Measurements from ENCODE around the gene GPX6. TPM values are rescaled to one million over a fixed set of nuclear protein-coding genes. Genes with fewer than 3 reads are reported as not detected.
"Not testable (repeated sequence)": the region's sequence is repeated elsewhere in the genome, so short reads cannot be mapped to it uniquely, and the experiment has no call there.

GPX6 gene
- total RNA-seq, 1 donor from 2014 or later = not detected

GRCh38 chr6:28522594-28523240 lies 7.1 kb upstream of the GPX6 start:
- Mint-ChIP-seq H3K4me1 (ENCODE audit: unreplicated experiment) (peaks cover 6% of the 10 kb centered on the region), H3K9me3 (no peaks in the 10 kb centered on the region), H3K36me3 (no peaks in the 10 kb centered on the region), H3K27me3 (peaks cover 26% of the 10 kb centered on the region), H3K4me3 (no peak overlapping the region), H3K27ac (no peak overlapping the region)
- DNase-seq (ENCODE audit: extremely low spot score, unreplicated experiment) = no peak
- TF ChIP-seq CTCF (conservative IDR thresholded peaks at IDR 0.05) = no peak

- H3K27me3 Mint-ChIP-seq = peaks cover 20% of the 10 kb centered on the region
- no peak for TF ChIP-seq CTCF (conservative IDR thresholded peaks at IDR 0.05)
- H3K9me3 Mint-ChIP-seq = no peaks in the 10 kb centered on the region
- H3K27ac Mint-ChIP-seq = no peak overlapping the region
- H3K4me1 Mint-ChIP-seq (ENCODE audit: unreplicated experiment) = no peaks in the 10 kb centered on the region
- no peak for DNase-seq (ENCODE audit: extremely low spot score, unreplicated experiment)
- no peaks in the 10 kb centered on the region for H3K36me3 Mint-ChIP-seq
- H3K4me3 Mint-ChIP-seq = no peak overlapping the region
These were observed 2.4 kb upstream of the GPX6 start for GRCh38 chr6:28517964-28518363.

DNA sequence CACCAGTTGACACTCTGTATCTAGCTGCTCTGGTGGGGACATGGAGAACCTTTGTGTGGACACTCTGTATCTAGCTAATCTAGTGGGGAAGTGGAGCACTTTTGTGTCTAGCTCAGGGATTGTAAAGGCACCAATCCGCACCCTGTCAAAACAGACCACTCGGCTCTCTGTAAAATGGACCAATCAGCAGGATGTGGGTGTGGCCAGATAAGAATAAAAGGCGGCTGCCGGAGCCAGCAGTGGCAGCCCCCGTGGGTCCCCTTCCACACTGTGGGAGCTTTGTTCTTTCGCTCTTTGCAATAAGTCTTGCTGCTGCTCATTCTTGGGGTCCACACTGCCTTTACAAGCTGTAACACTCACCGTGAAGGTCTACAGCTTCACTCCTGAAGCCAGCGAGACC lies 3.2 kb downstream of the GPX6 start:
- not testable (repeated sequence) for H3K9me3 Mint-ChIP-seq; H3K27ac Mint-ChIP-seq; H3K4me1 Mint-ChIP-seq (ENCODE audit: unreplicated experiment); H3K4me3 Mint-ChIP-seq; DNase-seq (ENCODE audit: extremely low spot score, unreplicated experiment); H3K27me3 Mint-ChIP-seq; H3K36me3 Mint-ChIP-seq

DNA sequence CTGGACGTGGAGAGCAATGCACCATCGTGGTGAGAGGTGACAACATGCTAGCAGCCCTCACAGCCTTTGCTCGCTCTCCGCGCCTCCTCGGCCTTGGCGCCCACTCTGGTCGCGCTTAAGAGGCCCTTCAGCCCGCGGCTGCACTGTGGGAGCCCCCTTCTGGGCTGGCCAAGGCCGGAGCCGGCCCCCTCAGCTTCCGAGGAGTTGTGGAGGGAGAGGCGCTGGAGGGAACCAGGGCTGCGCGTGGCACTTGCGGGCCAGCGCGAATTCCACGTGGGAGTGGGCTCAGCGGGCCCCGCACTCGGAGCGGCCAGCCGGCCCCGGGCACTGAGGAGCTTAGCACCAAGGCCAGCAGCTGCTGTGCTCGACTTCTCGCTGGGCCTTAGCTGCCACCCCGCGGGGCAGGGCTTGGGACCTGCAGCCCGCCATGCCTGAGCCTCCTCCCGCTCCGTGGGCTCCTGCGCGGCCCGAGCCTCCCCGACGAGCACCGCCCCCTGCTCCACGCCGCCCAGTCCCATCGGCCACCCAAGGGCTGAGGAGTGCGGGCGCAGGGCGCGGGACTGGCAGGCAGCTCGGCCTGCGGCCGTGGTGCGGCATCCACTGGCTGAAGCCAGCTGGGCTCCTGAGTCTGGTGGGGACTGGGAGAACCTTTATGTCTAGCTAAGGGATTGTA lies 3.8 kb downstream of the GPX6 start:
- H3K27me3 Mint-ChIP-seq = peaks cover 11% of the 10 kb centered on the region
- H3K27ac Mint-ChIP-seq = no peak overlapping the region

DNA sequence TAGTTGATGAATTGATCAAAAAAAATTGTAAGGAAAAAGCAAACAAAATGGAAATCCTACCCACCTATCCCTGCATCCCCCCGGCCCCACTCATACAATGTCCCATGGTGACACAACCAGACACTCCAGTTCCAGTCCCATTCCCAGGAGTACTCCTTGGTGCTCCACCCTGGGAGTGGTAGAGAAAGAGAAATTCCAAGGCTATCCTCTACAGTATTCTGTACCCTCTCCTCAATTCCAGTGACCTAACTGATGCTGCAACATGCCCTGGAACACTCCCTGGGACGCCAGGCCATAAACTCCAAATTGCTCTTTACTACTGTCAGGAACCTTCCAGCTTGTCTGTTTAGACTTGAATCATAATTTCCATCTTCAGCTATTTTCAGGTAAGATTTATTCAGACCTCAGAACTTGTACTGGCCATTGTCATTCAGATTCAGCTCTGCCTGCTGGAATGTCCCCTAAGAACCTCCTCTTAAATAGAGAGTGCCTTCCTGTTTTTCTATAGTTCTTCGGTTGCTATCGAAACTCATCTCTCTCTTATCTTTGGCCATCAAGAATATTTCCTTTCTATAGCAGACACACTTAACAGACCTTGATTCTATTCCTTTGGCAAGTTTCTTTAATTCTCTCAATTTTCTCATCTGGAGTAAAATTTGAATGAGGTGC lies 8.7 kb downstream of the GPX6 start:
- Mint-ChIP-seq H3K4me3 (no peak overlapping the region), H3K27me3 (peaks cover 5% of the 10 kb centered on the region), H3K36me3 (no peaks in the 10 kb centered on the region), H3K27ac (no peak overlapping the region), H3K9me3 (no peaks in the 10 kb centered on the region), H3K4me1 (ENCODE audit: unreplicated experiment) (no peaks in the 10 kb centered on the region)
- DNase-seq (ENCODE audit: extremely low spot score, unreplicated experiment) = no peak
- TF ChIP-seq CTCF (conservative IDR thresholded peaks at IDR 0.05) = no peak

More for the DNA sequence above, 3.8 kb downstream of the GPX6 start:
- no peaks in the 10 kb centered on the region for H3K9me3 Mint-ChIP-seq
- TF ChIP-seq CTCF (conservative IDR thresholded peaks at IDR 0.05) = no peak
- no peaks in the 10 kb centered on the region for H3K4me1 Mint-ChIP-seq (ENCODE audit: unreplicated experiment)
- H3K4me3 Mint-ChIP-seq = no peak overlapping the region
- DNase-seq (ENCODE audit: extremely low spot score, unreplicated experiment) = no peak
- no peaks in the 10 kb centered on the region for H3K36me3 Mint-ChIP-seq

DNA sequence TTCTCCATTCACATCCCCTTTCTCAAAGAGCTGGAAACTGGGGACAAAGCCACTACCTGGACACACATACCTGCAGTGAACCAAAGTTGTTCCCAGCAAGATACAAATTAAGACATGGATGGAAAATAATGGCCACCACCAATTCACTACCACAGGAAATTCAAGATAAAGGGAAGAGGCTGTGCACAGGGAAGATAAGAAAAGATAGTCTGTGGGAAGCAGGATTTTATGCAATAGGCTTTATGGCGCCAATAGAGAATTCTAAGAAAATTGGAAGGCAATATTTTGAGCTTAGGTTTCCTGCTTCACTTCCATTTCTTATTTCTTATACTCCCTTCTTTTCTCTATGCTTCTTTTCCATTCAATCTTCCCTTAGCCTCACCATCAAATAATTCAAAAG lies 9.9 kb downstream of the GPX6 start:
- Mint-ChIP-seq H3K27me3 (peaks cover 5% of the 10 kb centered on the region), H3K9me3 (no peaks in the 10 kb centered on the region), H3K36me3 (no peaks in the 10 kb centered on the region), H3K4me1 (ENCODE audit: unreplicated experiment) (no peaks in the 10 kb centered on the region), H3K4me3 (no peak overlapping the region), H3K27ac (no peak overlapping the region)
- TF ChIP-seq CTCF (conservative IDR thresholded peaks at IDR 0.05) = no peak
- no peak for DNase-seq (ENCODE audit: extremely low spot score, unreplicated experiment)

DNA sequence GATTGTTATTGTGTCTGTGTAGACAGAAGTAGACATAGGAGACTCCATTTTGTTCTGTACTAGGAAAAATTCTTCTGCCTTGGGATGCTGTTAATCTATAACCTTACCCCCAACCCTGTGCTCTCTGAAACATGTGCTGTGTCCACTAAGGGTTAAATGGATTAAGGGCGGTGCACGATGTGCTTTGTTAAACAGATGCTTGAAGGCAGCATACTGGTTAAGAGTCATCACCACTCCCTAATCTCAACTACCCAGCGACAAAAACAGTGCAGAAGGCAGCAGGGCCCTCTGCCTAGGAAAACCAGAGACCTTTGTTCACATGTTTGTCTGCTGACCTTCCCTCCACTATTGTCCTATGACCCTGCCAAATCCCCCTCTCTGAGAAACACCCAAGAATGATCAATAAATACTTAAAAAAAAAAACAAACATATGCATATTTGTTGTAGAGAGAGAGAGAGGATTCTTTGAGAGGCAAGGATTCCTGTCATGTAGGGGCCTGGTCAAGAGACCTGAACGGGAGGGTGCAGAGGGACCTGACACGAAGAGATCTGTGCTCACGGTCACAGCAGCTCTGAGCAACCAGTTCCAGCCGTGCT lies 12.8 kb downstream of the GPX6 start:
- not testable (repeated sequence) for H3K27ac Mint-ChIP-seq; H3K4me1 Mint-ChIP-seq (ENCODE audit: unreplicated experiment); H3K36me3 Mint-ChIP-seq; H3K4me3 Mint-ChIP-seq; H3K27me3 Mint-ChIP-seq; DNase-seq (ENCODE audit: extremely low spot score, unreplicated experiment); H3K9me3 Mint-ChIP-seq

- not testable (repeated sequence) for H3K4me3 Mint-ChIP-seq; DNase-seq (ENCODE audit: extremely low spot score, unreplicated experiment); H3K4me1 Mint-ChIP-seq (ENCODE audit: unreplicated experiment); H3K9me3 Mint-ChIP-seq; H3K27ac Mint-ChIP-seq; H3K36me3 Mint-ChIP-seq; H3K27me3 Mint-ChIP-seq
These were observed 13.5 kb downstream of the GPX6 start for GRCh38 chr6:28502136-28502535.

Measured in type B pancreatic cell (in vitro differentiated cells).